HEK293T (cell line): ENCODE measurements around the gene KCNK2.

Experiments used
- ARNT ChIP-seq: fragments of 450-650 bp; IDR thresholded peaks from 2 replicates; pipeline ENCODE4 v1.6.1; 2017; ENCODE audit warnings: mild to moderate bottlenecking
- BHLHE40 ChIP-seq: fragments of 450-650 bp; IDR thresholded peaks from 2 replicates; pipeline ENCODE4 v1.6.1; 2016; ENCODE audit warnings: mild to moderate bottlenecking, moderate library complexity, borderline replicate concordance
- ELF4 ChIP-seq: fragments of 450-650 bp; IDR thresholded peaks from 2 replicates; pipeline ENCODE4 v1.6.1; 2017; ENCODE audit warnings: antibody characterized with exemption
- FOXA1 ChIP-seq: fragments of 450-650 bp; IDR thresholded peaks from 2 replicates; pipeline ENCODE4 v1.6.1; 2016; ENCODE audit warnings: mild to moderate bottlenecking
- FOXK2 ChIP-seq: fragments of 450-650 bp; IDR thresholded peaks from 2 replicates; pipeline ENCODE4 v1.6.1; 2016; ENCODE audit warnings: mild to moderate bottlenecking
- FOXM1 ChIP-seq: fragments of 450-650 bp; IDR thresholded peaks from 2 replicates; pipeline ENCODE4 v1.6.1; 2017; ENCODE audit warnings: mild to moderate bottlenecking, borderline replicate concordance
- L3MBTL2 ChIP-seq: fragments of 450-650 bp; conservative IDR thresholded peaks from 2 replicates; pipeline ENCODE4 v1.6.1; 2016; ENCODE audit warnings: mild to moderate bottlenecking
- LEF1 ChIP-seq: fragments of 450-650 bp; IDR thresholded peaks from 2 replicates; pipeline ENCODE4 v1.6.1; 2017; ENCODE audit warnings: mild to moderate bottlenecking, borderline replicate concordance
- SP1 ChIP-seq: fragments of 450-650 bp; IDR thresholded peaks from 2 replicates; pipeline ENCODE4 v1.6.1; 2017
- TARDBP ChIP-seq: fragments of 450-650 bp; IDR thresholded peaks from 2 replicates; pipeline ENCODE4 v1.6.1; 2016

- TF ChIP-seq SP1 (no peak), BHLHE40 (no peak), FOXK2 (no peak), FOXM1 (no peak), L3MBTL2 (no peak), ARNT (no peak), LEF1 (no peak), TARDBP (no peak), FOXA1 (no peak), ELF4 (no peak)
Observed at GRCh38 chr1:215082532-215083382, at the start of gene KCNK2.
